Fibroblast of pulmonary artery (primary cell): ENCODE measurements around the gene PDGFB.

Source experiments
- DNase-seq: peaks from one replicate; pipeline ENCODE4 v3.0.0-alpha.2; 2010; ENCODE audit warnings: low read depth
- H3K4me3 ChIP-seq: replicated peaks from 2 replicates; pipeline ENCODE4 v1.5.1; 2011; ENCODE audit warnings: low read depth, mild to moderate bottlenecking, control low read depth, low read length, moderate library complexity
- CTCF ChIP-seq: IDR thresholded peaks from 2 replicates; pipeline ENCODE4 v1.5.1; 2011; ENCODE audit warnings: mild to moderate bottlenecking, control low read depth, low read length, inconsistent platforms; ENCODE audit errors: missing control alignments

Gene PDGFB

GRCh38 chr22:39212721-39213376, 31.9 kb downstream of the PDGFB start:
- no peak overlapping the region for H3K4me3 ChIP-seq
- peak; percentile 15 for TF ChIP-seq CTCF
- peak; percentile 77 for DNase-seq

- H3K4me3 ChIP-seq = no peak overlapping the region
- no peak for TF ChIP-seq CTCF
- DNase-seq = no peak
Observed at GRCh38 chr22:39209756-39210155, 35.0 kb downstream of the PDGFB start.

GRCh38 chr22:39208013-39208680, 36.6 kb downstream of the PDGFB start:
- H3K4me3 ChIP-seq = no peak overlapping the region
- DNase-seq = no peak
- no peak for TF ChIP-seq CTCF

- peak; percentile 47 for DNase-seq
- TF ChIP-seq CTCF = no peak
- no peak overlapping the region for H3K4me3 ChIP-seq
Observed at GRCh38 chr22:39207141-39208012, 37.4 kb downstream of the PDGFB start.

- no peak overlapping the region for H3K4me3 ChIP-seq
- no peak for DNase-seq
- no peak for TF ChIP-seq CTCF
Observed at GRCh38 chr22:39206491-39206890, 38.3 kb downstream of the PDGFB start.

- no peak for TF ChIP-seq CTCF
- H3K4me3 ChIP-seq = no peak overlapping the region
- peak; percentile 53 for DNase-seq
Observed at GRCh38 chr22:39205344-39206021, 39.3 kb downstream of the PDGFB start.
